ENCODE results near the gene GNB3.

The GNB3 gene

DNA sequence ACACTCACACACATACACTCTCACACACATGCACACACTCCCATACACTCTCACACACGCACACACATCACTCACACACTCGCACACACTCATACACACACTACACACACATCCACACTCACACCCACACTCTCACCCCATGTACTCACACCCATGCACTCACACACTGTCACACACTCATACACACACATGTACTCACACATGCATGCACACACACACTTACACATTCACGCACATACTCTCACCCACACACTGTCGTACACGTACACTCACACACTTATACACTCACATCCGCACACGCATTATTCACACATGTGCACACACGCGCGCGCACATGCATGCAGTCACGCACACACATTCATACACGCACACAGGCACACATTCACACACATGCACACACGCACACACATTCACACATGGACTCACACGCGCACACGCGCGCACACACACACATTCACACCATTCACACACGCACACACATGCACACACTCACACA, 23.0 kb upstream of the GNB3 start:
- H3K4me3 ChIP-seq (ENCODE audit: low read length), result no peak overlapping the region
- H3K4me1 ChIP-seq (ENCODE audit: control insufficient read depth, insufficient read depth, low read length), result peaks cover 3% of the 10 kb centered on the region
- H3K27ac ChIP-seq (ENCODE audit: low read depth, low read length), result no peak overlapping the region
- peaks cover 6% of the 10 kb centered on the region for H3K27me3 ChIP-seq (ENCODE audit: control insufficient read depth, insufficient read depth, low read length)
- H3K36me3 ChIP-seq (ENCODE audit: control insufficient read depth, insufficient read depth, low read length), result no peaks in the 10 kb centered on the region
- no peak overlapping the region for H3K9ac ChIP-seq (ENCODE audit: low read length)

DNA sequence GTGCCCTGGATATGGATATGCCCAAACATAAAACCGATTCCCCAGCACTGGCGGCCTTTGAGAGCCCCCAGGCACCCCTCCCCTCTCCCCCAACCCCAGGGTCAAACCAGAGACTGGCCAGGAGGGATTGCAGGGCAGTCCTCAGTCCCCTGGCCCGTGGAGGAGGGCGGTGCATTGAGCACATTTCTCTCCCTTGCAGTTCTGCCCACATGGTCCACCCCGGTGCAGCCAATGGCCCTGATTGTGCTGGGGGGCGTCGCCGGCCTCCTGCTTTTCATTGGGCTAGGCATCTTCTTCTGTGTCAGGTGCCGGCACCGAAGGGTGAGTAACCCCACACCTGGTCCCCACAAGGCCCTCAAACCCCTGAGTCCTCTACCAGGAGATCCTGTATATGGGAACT, 22.5 kb upstream of the GNB3 start:
- Histone ChIP-seq H3K4me1 (ENCODE audit: control insufficient read depth, insufficient read depth, low read length) (peaks cover 3% of the 10 kb centered on the region), H3K36me3 (ENCODE audit: control insufficient read depth, insufficient read depth, low read length) (no peaks in the 10 kb centered on the region), H3K27ac (ENCODE audit: low read depth, low read length) (no peak overlapping the region), H3K27me3 (ENCODE audit: control insufficient read depth, insufficient read depth, low read length) (peaks cover 6% of the 10 kb centered on the region), H3K4me3 (ENCODE audit: low read length) (no peak overlapping the region), H3K9ac (ENCODE audit: low read length) (no peak overlapping the region)

DNA sequence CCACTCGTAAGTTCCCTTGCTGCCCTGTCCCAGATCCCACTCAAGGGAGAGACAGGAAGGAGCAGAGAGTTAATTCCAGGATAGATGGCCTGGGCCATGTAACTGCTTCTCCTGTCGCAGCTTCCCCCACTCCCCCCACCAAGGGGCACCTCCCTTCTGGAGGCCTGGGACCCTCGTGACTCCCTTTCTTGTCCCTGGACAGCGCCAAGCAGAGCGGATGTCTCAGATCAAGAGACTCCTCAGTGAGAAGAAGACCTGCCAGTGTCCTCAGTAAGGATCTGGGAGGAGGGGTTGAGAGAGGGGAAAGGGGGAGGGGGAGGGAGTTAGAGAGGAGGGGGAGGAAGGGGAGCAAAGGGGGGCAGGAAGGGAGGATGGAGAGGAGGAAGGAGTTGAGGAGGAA, 22.1 kb upstream of the GNB3 start:
- Histone ChIP-seq H3K4me1 (ENCODE audit: control insufficient read depth, insufficient read depth, low read length) (peaks cover 3% of the 10 kb centered on the region), H3K9ac (ENCODE audit: low read length) (no peak overlapping the region), H3K27me3 (ENCODE audit: control insufficient read depth, insufficient read depth, low read length) (peaks cover 6% of the 10 kb centered on the region), H3K4me3 (ENCODE audit: low read length) (no peak overlapping the region), H3K27ac (ENCODE audit: low read depth, low read length) (no peak overlapping the region), H3K36me3 (ENCODE audit: control insufficient read depth, insufficient read depth, low read length) (no peaks in the 10 kb centered on the region)

DNA sequence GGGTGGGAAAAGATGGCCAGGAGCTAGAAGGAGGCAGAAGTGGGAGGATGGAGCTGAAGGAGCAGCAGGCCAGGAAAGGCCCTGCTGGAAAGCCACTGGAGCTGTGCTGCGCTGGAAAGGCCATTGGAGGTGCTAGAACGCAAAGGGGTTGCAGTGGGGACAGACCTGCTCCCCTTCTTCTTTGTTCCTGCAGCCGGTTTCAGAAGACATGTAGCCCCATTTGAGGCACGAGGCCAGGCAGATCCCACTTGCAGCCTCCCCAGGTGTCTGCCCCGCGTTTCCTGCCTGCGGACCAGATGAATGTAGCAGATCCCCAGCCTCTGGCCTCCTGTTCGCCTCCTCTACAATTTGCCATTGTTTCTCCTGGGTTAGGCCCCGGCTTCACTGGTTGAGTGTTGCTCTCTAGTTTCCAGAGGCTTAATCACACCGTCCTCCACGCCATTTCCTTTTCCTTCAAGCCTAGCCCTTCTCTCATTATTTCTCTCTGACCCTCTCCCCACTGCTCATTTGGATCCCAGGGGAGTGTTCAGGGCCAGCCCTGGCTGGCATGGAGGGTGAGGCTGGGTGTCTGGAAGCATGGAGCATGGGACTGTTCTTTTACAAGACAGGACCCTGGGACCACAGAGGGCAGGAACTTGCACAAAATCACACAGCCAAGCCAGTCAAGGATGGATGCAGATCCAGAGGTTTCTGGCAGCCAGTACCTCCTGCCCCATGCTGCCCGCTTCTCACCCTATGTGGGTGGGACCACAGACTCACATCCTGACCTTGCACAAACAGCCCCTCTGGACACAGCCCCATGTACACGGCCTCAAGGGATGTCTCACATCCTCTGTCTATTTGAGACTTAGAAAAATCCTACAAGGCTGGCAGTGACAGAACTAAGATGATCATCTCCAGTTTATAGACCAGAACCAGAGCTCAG, 21.4 kb upstream of the GNB3 start:
- Histone ChIP-seq H3K27ac (ENCODE audit: low read depth, low read length) (no peak overlapping the region), H3K4me3 (ENCODE audit: low read length) (no peak overlapping the region), H3K36me3 (ENCODE audit: control insufficient read depth, insufficient read depth, low read length) (no peaks in the 10 kb centered on the region), H3K4me1 (ENCODE audit: control insufficient read depth, insufficient read depth, low read length) (peaks cover 3% of the 10 kb centered on the region), H3K27me3 (ENCODE audit: control insufficient read depth, insufficient read depth, low read length) (peaks cover 6% of the 10 kb centered on the region), H3K9ac (ENCODE audit: low read length) (no peak overlapping the region)

DNA sequence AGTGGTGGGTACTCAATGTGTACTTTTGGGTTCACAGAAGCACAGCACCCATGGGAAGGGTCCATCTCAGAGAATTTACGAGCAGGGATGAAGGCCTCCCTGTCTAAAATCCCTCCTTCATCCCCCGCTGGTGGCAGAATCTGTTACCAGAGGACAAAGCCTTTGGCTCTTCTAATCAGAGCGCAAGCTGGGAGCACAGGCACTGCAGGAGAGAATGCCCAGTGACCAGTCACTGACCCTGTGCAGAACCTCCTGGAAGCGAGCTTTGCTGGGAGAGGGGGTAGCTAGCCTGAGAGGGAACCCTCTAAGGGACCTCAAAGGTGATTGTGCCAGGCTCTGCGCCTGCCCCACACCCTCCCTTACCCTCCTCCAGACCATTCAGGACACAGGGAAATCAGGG, 20.6 kb upstream of the GNB3 start:
- peaks cover 9% of the 10 kb centered on the region for H3K27me3 ChIP-seq (ENCODE audit: control insufficient read depth, insufficient read depth, low read length)
- no peak overlapping the region for H3K4me3 ChIP-seq (ENCODE audit: low read length)
- peaks cover 7% of the 10 kb centered on the region for H3K4me1 ChIP-seq (ENCODE audit: control insufficient read depth, insufficient read depth, low read length)
- no peak overlapping the region for H3K27ac ChIP-seq (ENCODE audit: low read depth, low read length)
- H3K9ac ChIP-seq (ENCODE audit: low read length), result no peak overlapping the region
- H3K36me3 ChIP-seq (ENCODE audit: control insufficient read depth, insufficient read depth, low read length), result no peaks in the 10 kb centered on the region

GRCh38 chr12:6821591-6822425, 18.9 kb upstream of the GNB3 start, which contains the start of gene GPR162:
Gene GPR162 (plus strand): TSS chr12:6821821. CDS start chr12:6823899, 2,078 bp downstream.
- Histone ChIP-seq H3K9ac (ENCODE audit: low read length) (peak within 1 kb of the TSS; percentile 49), H3K4me3 (ENCODE audit: low read length) (peak within 1 kb of the TSS; percentile 69), H3K27ac (ENCODE audit: low read depth, low read length) (peak within 1 kb of the TSS; percentile 49), H3K4me1 (ENCODE audit: control insufficient read depth, insufficient read depth, low read length) (peaks cover 11% of the 10 kb centered on the region), H3K27me3 (ENCODE audit: control insufficient read depth, insufficient read depth, low read length) (peaks cover 9% of the 10 kb centered on the region), H3K36me3 (ENCODE audit: control insufficient read depth, insufficient read depth, low read length) (no peaks in the 10 kb centered on the region)

DNA sequence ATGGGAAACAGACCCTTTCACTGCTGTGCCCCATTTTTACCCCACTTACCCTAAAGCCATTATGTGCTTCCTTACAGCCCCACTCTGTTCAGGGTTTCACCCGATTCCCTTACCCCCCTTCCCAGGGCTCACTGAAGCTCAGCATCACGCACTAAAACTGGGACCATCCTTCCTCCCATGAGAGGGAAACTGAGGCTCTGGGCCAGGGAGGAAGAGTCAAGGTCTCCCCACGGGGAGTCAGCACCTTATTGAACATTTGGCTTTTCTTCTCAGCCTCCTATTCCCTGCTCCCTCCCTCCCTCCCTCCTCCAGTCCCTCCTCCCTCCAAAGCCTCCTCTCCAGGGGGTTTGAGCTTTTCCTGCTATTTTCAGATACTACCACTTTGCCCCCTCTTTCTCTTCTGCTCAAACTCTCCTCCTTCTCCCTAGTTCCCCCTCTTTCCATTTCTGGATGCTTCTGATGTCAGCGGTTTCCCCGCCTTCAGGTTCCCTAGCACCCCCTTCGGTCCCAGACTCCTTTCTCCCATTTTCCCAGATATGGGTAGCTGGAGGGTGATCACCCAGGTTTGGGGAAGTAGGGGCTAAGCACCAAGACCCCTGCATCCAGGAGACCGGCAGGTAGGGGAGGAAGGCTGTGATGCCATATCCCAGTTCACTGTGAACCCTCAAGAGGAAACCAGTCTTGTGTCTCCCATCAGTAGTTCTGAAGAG, 18.1 kb upstream of the GNB3 start:
- no peaks in the 10 kb centered on the region for H3K36me3 ChIP-seq (ENCODE audit: control insufficient read depth, insufficient read depth, low read length)
- H3K27ac ChIP-seq (ENCODE audit: low read depth, low read length), result no peak overlapping the region
- H3K9ac ChIP-seq (ENCODE audit: low read length), result no peak overlapping the region
- peak overlapping the region; percentile 69 for H3K4me3 ChIP-seq (ENCODE audit: low read length)
- H3K4me1 ChIP-seq (ENCODE audit: control insufficient read depth, insufficient read depth, low read length), result peaks cover 18% of the 10 kb centered on the region
- H3K27me3 ChIP-seq (ENCODE audit: control insufficient read depth, insufficient read depth, low read length), result peaks cover 9% of the 10 kb centered on the region

- Histone ChIP-seq H3K27me3 (ENCODE audit: control insufficient read depth, insufficient read depth, low read length) (peaks cover 9% of the 10 kb centered on the region), H3K9ac (ENCODE audit: low read length) (no peak overlapping the region), H3K4me1 (ENCODE audit: control insufficient read depth, insufficient read depth, low read length) (peaks cover 18% of the 10 kb centered on the region), H3K36me3 (ENCODE audit: control insufficient read depth, insufficient read depth, low read length) (no peaks in the 10 kb centered on the region), H3K27ac (ENCODE audit: low read depth, low read length) (no peak overlapping the region), H3K4me3 (ENCODE audit: low read length) (no peak overlapping the region)
Measured at GRCh38 chr12:6823182-6824084, 17.3 kb upstream of the GNB3 start.

DNA sequence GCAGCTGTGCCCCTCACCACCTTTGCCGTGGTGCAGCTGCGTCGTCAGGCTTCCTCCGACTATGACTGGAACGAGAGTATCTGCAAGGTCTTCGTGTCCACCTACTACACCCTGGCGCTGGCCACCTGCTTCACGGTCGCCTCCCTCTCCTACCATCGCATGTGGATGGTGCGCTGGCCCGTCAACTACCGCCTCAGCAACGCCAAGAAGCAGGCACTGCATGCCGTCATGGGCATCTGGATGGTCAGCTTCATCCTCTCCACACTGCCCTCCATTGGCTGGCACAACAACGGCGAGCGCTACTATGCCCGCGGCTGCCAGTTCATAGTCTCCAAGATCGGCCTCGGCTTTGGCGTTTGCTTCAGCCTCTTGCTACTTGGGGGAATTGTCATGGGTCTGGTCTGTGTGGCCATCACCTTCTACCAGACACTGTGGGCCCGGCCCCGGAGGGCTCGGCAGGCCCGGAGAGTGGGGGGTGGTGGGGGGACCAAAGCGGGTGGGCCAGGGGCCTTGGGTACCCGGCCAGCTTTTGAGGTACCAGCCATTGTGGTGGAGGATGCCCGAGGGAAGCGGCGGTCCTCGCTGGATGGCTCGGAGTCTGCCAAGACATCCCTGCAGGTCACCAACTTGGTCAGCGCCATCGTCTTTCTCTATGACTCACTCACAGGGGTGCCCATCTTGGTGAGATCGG, 16.5 kb upstream of the GNB3 start:
- Histone ChIP-seq H3K9ac (ENCODE audit: low read length) (no peak overlapping the region), H3K4me3 (ENCODE audit: low read length) (no peak overlapping the region), H3K36me3 (ENCODE audit: control insufficient read depth, insufficient read depth, low read length) (no peaks in the 10 kb centered on the region), H3K27ac (ENCODE audit: low read depth, low read length) (no peak overlapping the region), H3K4me1 (ENCODE audit: control insufficient read depth, insufficient read depth, low read length) (peaks cover 18% of the 10 kb centered on the region), H3K27me3 (ENCODE audit: control insufficient read depth, insufficient read depth, low read length) (peaks cover 9% of the 10 kb centered on the region)

DNA sequence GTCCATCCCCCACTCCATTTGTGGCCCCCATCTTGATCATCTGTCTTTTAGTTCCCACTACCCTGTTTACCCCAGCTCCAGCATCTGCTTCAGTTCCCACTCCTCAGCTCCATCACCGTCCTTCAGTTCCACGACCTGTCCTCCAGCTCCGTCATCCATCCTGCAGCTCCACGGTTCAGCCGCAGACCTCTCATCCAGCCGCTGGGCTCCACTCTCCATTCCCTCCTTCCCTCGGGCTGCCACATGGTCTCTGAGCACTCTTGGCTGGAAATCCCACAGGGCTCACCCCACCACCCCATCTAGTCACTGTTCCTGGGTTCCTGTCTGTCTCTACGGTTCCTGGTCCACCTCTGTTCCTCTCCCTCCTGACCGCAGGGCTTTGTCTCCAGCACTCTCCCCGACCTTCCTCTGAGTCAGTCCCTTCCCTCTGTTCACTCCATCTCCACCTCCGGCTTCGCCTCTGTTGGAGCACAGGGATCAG, 15.8 kb upstream of the GNB3 start:
- Histone ChIP-seq H3K4me3 (ENCODE audit: low read length) (no peak overlapping the region), H3K4me1 (ENCODE audit: control insufficient read depth, insufficient read depth, low read length) (peaks cover 18% of the 10 kb centered on the region), H3K36me3 (ENCODE audit: control insufficient read depth, insufficient read depth, low read length) (no peaks in the 10 kb centered on the region), H3K27ac (ENCODE audit: low read depth, low read length) (no peak overlapping the region), H3K9ac (ENCODE audit: low read length) (no peak overlapping the region), H3K27me3 (ENCODE audit: control insufficient read depth, insufficient read depth, low read length) (peaks cover 9% of the 10 kb centered on the region)

All from rectal smooth muscle tissue (tissue), 1 donor.